ENCODE measurements around the gene CFAP46. TPM values are rescaled to one million over a fixed set of nuclear protein-coding genes. Genes with fewer than 3 reads are reported as not detected.

The CFAP46 gene
- polyA plus RNA-seq, 1 donor from 2014 or later = 2.6 TPM

DNA sequence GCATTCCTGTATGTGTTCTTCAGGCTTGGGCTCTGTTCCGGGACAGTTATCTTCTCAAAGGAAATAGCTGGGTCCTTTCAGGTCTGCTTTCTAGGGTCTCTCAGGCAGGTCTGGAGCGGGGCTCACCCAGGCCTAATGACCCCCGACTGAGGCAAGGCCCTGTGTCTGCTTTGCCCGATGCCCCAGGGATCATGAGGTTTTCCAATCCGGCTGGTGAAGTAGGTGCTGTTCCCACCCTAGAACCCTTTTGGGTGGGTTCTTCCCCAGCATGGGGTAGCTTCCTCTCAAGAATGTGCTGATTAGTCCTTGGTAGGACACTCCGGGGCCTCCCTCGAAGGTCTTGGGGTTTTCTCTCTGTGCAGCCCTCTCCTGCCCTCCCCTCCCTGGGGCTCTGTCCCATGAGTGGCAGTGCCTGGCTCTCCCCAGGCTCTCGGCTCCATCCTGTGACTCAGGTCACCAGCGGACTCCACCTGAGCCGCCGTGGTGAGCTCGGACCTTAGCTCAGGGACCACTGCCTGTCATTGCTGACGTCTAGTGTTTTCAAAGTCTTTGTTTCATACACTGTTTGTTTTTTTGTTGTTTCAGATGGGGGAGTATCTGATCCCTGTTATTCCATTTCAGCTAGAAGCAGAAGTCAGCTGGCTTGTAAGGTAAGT lies 85.4 kb downstream of the CFAP46 start:
- no peak overlapping the region for H3K4me2 ChIP-seq (ENCODE audit: low read length)
- no peak overlapping the region for H3K4me3 ChIP-seq (ENCODE audit: low read length)
- no peak overlapping the region for H2AFZ ChIP-seq (ENCODE audit: low read depth, low read length)
- no peaks in the 10 kb centered on the region for H3K9me2 ChIP-seq (ENCODE audit: insufficient read depth, low read length)
- no peaks in the 10 kb centered on the region for H4K20me1 ChIP-seq (ENCODE audit: insufficient read depth)
- H3K36me3 ChIP-seq (ENCODE audit: insufficient read depth, low read length) = no peaks in the 10 kb centered on the region
- no peaks in the 10 kb centered on the region for H3K27me3 ChIP-seq (ENCODE audit: insufficient read depth, low read depth, low read length)
- no peaks in the 10 kb centered on the region for H3F3A ChIP-seq (ENCODE audit: insufficient read depth, low read length, poor library complexity, severe bottlenecking)
- H3K27ac ChIP-seq (ENCODE audit: low read length) = no peak overlapping the region
- H3K9me3 ChIP-seq (ENCODE audit: low read length) = no peaks in the 10 kb centered on the region
- H3K79me2 ChIP-seq (replicated peaks; ENCODE audit: insufficient read depth, low read length) = no peaks in the 10 kb centered on the region
- no peak overlapping the region for H3K9ac ChIP-seq (ENCODE audit: low read length)
- no peak for TF ChIP-seq EZH2 (IDR thresholded peaks at IDR 0.05; ENCODE audit: borderline replicate concordance, insufficient read depth, low read length, poor library complexity, severe bottlenecking)
- TF ChIP-seq SMC3 (conservative IDR thresholded peaks at IDR 0.05; ENCODE audit: poor library complexity) = no peak
- no peak for TF ChIP-seq EP300 (conservative IDR thresholded peaks at IDR 0.05; ENCODE audit: poor library complexity, severe bottlenecking)
- no peak for TF ChIP-seq MXI1 (conservative IDR thresholded peaks at IDR 0.05; ENCODE audit: poor library complexity, severe bottlenecking)
- TF ChIP-seq TAF1 (IDR thresholded peaks at IDR 0.05; ENCODE audit: low read depth) = no peak
- no peak for TF ChIP-seq RAD21 (conservative IDR thresholded peaks at IDR 0.05)
- TF ChIP-seq, protein P1, sequence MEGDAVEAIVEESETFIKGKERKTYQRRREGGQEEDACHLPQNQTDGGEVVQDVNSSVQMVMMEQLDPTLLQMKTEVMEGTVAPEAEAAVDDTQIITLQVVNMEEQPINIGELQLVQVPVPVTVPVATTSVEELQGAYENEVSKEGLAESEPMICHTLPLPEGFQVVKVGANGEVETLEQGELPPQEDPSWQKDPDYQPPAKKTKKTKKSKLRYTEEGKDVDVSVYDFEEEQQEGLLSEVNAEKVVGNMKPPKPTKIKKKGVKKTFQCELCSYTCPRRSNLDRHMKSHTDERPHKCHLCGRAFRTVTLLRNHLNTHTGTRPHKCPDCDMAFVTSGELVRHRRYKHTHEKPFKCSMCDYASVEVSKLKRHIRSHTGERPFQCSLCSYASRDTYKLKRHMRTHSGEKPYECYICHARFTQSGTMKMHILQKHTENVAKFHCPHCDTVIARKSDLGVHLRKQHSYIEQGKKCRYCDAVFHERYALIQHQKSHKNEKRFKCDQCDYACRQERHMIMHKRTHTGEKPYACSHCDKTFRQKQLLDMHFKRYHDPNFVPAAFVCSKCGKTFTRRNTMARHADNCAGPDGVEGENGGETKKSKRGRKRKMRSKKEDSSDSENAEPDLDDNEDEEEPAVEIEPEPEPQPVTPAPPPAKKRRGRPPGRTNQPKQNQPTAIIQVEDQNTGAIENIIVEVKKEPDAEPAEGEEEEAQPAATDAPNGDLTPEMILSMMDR (IDR thresholded peaks at IDR 0.05; ENCODE audit: poor library complexity, severe bottlenecking) = no peak
- TF ChIP-seq, protein P2, sequence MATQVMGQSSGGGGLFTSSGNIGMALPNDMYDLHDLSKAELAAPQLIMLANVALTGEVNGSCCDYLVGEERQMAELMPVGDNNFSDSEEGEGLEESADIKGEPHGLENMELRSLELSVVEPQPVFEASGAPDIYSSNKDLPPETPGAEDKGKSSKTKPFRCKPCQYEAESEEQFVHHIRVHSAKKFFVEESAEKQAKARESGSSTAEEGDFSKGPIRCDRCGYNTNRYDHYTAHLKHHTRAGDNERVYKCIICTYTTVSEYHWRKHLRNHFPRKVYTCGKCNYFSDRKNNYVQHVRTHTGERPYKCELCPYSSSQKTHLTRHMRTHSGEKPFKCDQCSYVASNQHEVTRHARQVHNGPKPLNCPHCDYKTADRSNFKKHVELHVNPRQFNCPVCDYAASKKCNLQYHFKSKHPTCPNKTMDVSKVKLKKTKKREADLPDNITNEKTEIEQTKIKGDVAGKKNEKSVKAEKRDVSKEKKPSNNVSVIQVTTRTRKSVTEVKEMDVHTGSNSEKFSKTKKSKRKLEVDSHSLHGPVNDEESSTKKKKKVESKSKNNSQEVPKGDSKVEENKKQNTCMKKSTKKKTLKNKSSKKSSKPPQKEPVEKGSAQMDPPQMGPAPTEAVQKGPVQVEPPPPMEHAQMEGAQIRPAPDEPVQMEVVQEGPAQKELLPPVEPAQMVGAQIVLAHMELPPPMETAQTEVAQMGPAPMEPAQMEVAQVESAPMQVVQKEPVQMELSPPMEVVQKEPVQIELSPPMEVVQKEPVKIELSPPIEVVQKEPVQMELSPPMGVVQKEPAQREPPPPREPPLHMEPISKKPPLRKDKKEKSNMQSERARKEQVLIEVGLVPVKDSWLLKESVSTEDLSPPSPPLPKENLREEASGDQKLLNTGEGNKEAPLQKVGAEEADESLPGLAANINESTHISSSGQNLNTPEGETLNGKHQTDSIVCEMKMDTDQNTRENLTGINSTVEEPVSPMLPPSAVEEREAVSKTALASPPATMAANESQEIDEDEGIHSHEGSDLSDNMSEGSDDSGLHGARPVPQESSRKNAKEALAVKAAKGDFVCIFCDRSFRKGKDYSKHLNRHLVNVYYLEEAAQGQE (IDR thresholded peaks at IDR 0.05; ENCODE audit: borderline replicate concordance) = no peak
- no peak for TF ChIP-seq POLR2AphosphoS5 (IDR thresholded peaks at IDR 0.05)

DNA sequence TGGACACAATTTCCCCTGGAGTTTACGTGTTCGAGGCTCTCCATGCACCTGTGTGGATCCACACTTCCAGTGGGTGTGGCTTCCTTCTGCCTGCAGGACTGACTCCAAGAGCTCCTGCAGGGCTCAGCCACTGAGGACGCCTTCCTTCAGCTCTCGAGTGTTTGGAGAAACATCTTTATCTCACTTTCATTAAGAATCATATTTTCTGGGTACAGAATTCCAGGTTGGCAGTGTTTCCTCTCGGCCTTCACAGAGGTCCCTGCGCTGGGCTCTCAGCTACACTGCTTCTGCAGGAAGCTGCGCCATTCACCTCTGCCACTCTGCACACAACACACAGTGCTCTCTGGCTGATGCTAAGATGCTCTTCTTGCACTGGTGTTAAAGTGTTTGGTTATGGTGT lies 86.5 kb downstream of the CFAP46 start:
- H4K20me1 ChIP-seq (ENCODE audit: insufficient read depth) = no peaks in the 10 kb centered on the region
- no peak overlapping the region for H2AFZ ChIP-seq (ENCODE audit: low read depth, low read length)
- no peak overlapping the region for H3K4me2 ChIP-seq (ENCODE audit: low read length)
- no peaks in the 10 kb centered on the region for H3K36me3 ChIP-seq (ENCODE audit: insufficient read depth, low read length)
- TF ChIP-seq, protein P2 (IDR thresholded peaks at IDR 0.05; ENCODE audit: borderline replicate concordance) = no peak
- TF ChIP-seq EP300 (conservative IDR thresholded peaks at IDR 0.05; ENCODE audit: poor library complexity, severe bottlenecking) = no peak
- TF ChIP-seq SMC3 (conservative IDR thresholded peaks at IDR 0.05; ENCODE audit: poor library complexity) = no peak
- no peak for TF ChIP-seq MXI1 (conservative IDR thresholded peaks at IDR 0.05; ENCODE audit: poor library complexity, severe bottlenecking)
- TF ChIP-seq, protein P1 (IDR thresholded peaks at IDR 0.05; ENCODE audit: poor library complexity, severe bottlenecking) = no peak
- no peak for TF ChIP-seq RAD21 (conservative IDR thresholded peaks at IDR 0.05)
- TF ChIP-seq EZH2 (IDR thresholded peaks at IDR 0.05; ENCODE audit: borderline replicate concordance, insufficient read depth, low read length, poor library complexity, severe bottlenecking) = no peak
- no peak for TF ChIP-seq TAF1 (IDR thresholded peaks at IDR 0.05; ENCODE audit: low read depth)
- no peak for TF ChIP-seq POLR2AphosphoS5 (IDR thresholded peaks at IDR 0.05)
- no peak overlapping the region for H3K9ac ChIP-seq (ENCODE audit: low read length)
- no peak overlapping the region for H3K27ac ChIP-seq (ENCODE audit: low read length)
- no peaks in the 10 kb centered on the region for H3K79me2 ChIP-seq (replicated peaks; ENCODE audit: insufficient read depth, low read length)
- no peak overlapping the region for H3K4me3 ChIP-seq (ENCODE audit: low read length)
- no peaks in the 10 kb centered on the region for H3K9me2 ChIP-seq (ENCODE audit: insufficient read depth, low read length)
- no peaks in the 10 kb centered on the region for H3K9me3 ChIP-seq (ENCODE audit: low read length)
- no peaks in the 10 kb centered on the region for H3F3A ChIP-seq (ENCODE audit: insufficient read depth, low read length, poor library complexity, severe bottlenecking)
- H3K27me3 ChIP-seq (ENCODE audit: insufficient read depth, low read depth, low read length) = no peaks in the 10 kb centered on the region

All from neural cell (in vitro differentiated cells).